ENCODE results near the gene ASB2. TPM values are rescaled to one million over a fixed set of nuclear protein-coding genes. Genes with fewer than 3 reads are reported as not detected.

ASB2 gene
- total RNA-seq, 2 donors from 2014 or later, result 1.3 to 13.4 TPM

DNA sequence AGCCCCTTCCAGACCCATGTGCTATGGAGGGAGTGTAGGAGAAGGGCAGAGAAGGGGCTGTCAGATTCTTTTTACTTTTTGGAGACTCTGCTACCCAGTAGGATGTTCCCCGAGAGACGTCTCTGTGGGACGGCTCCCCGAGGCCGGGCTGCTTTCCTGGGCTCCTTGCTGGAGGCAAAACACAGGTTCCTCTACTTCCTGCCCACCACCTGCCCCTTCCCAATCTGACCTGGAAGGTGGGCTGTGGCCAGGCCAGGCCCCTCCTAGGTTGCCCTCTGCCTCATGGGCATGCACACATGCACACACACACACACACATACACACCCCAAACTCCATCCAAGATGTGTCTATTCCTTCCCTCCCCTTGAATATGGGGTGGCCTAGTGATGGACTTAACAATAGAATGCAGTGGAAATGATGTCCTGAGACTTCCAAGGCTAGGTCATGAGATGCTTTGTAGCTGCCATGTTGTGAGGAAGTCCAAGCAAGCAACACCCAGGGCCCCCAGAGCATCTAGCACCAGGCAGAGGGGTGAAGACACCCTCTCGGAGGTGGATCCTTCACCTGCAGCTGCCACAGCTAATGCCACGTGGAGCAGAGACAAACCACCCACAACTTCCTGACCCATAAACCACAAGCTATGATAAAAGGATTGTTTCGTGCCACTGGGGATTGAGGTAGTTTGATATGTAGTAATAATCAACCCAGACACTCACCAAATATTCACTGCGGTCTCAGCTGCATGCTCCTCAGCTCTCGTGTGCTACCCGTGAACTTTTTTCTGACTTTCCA lies 1.6 kb upstream of the ASB2 start:
- intact Hi-C loops (cut with DNase I), result no loop called here
- no peaks in the 10 kb centered on the region for H3K4me1 ChIP-seq
- peak overlapping the region; percentile 61 for H3K27ac ChIP-seq
- H3K4me3 ChIP-seq, result no peak overlapping the region
- no peak for DNase-seq
- H3K27me3 ChIP-seq, result no peaks in the 10 kb centered on the region
- H3K9ac ChIP-seq (ENCODE audit: low read depth in 2 of 2, low read length in 2 of 2), result no peak overlapping the region
- no peaks in the 10 kb centered on the region for H3K9me3 ChIP-seq
- H3K36me3 ChIP-seq, result no peaks in the 10 kb centered on the region
- TF ChIP-seq, protein P1, sequence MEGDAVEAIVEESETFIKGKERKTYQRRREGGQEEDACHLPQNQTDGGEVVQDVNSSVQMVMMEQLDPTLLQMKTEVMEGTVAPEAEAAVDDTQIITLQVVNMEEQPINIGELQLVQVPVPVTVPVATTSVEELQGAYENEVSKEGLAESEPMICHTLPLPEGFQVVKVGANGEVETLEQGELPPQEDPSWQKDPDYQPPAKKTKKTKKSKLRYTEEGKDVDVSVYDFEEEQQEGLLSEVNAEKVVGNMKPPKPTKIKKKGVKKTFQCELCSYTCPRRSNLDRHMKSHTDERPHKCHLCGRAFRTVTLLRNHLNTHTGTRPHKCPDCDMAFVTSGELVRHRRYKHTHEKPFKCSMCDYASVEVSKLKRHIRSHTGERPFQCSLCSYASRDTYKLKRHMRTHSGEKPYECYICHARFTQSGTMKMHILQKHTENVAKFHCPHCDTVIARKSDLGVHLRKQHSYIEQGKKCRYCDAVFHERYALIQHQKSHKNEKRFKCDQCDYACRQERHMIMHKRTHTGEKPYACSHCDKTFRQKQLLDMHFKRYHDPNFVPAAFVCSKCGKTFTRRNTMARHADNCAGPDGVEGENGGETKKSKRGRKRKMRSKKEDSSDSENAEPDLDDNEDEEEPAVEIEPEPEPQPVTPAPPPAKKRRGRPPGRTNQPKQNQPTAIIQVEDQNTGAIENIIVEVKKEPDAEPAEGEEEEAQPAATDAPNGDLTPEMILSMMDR (IDR thresholded peaks at IDR 0.05), result no peak

DNA sequence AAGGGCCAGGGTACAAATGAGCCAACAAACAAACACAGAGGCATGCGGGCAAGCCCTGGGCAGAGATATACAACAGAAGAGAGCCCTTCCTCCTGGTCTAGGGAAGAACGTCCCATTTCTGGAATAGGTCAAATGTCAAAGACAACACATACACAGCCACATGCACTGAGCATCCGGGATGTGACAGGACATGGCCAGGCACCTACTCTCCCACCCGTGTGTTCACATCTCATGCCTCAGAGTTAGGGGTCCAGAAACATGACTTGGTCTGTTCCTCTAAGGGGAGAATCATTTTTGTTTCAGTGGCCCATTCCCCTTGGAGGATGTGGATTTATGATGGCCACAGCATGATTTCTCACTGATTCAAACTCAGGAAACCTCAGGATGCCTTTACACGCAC lies 801 bp upstream of the ASB2 start:
- intact Hi-C loops (cut with DNase I), result no loop called here
- DNase-seq, result no peak
- no peaks in the 10 kb centered on the region for H3K4me1 ChIP-seq
- H3K36me3 ChIP-seq, result no peaks in the 10 kb centered on the region
- peak overlapping the region in 1 of 2 donors; percentile 53 for H3K9ac ChIP-seq (ENCODE audit: low read depth in 2 of 2, low read length in 2 of 2)
- H3K9me3 ChIP-seq, result no peaks in the 10 kb centered on the region
- no peaks in the 10 kb centered on the region for H3K27me3 ChIP-seq
- no peak overlapping the region for H3K4me3 ChIP-seq
- H3K27ac ChIP-seq, result peak overlapping the region; percentile 61
- TF ChIP-seq, protein P1 (IDR thresholded peaks at IDR 0.05), result no peak

DNA sequence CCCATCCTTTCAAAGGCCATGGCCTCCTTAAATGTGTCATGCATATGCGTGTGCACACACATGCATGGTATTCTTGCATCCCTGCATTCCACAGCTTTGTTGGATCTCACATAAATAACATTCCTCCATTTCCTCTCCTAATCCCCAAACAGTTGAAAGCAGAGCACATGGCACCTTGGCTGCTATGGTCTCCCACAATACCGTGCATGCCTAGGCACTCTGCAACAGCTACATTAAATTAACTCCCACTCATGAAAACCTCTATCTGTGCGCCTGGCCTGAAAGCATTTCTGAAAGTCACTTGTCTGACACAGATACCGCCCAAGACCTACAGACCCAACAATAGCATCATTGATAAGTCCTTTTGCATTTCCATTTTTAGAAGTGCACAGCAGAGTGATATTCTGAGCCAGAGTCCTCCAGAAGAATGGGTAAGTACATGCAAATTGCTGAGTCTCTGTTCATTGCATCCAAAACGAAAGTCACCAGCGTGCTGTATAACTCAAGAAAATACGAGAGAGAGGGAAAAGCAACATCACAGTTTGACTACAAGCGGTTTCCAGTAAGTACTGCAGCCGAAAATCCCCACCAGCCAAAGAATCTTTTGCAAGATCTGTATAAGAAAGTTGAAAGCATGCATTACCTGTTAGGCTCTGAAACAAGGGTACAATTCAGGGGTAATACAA lies 436 bp downstream of the ASB2 start:
- Histone ChIP-seq H3K27me3 (no peaks in the 10 kb centered on the region), H3K9me3 (no peaks in the 10 kb centered on the region), H3K4me3 (peak overlapping the region; percentile 20), H3K4me1 (no peaks in the 10 kb centered on the region), H3K36me3 (no peaks in the 10 kb centered on the region), H3K27ac (peak overlapping the region; percentile 61), H3K9ac (ENCODE audit: low read depth in 2 of 2, low read length in 2 of 2) (peak overlapping the region; percentile 8 to 21)
- no peak for DNase-seq
- TF ChIP-seq, protein P1 (IDR thresholded peaks at IDR 0.05), result no peak
- intact Hi-C loops (cut with DNase I), result no loop called here

- H3K4me3 ChIP-seq, result peak overlapping the region; percentile 15
- peak overlapping the region; percentile 61 for H3K27ac ChIP-seq
- H3K27me3 ChIP-seq, result no peaks in the 10 kb centered on the region
- intact Hi-C loops (cut with DNase I), result no loop called here
- no peaks in the 10 kb centered on the region for H3K4me1 ChIP-seq
- H3K36me3 ChIP-seq, result no peaks in the 10 kb centered on the region
- H3K9ac ChIP-seq (ENCODE audit: low read depth in 2 of 2, low read length in 2 of 2), result peak overlapping the region in 1 of 2 donors; percentile 31
- H3K9me3 ChIP-seq, result no peaks in the 10 kb centered on the region
- TF ChIP-seq, protein P1 (IDR thresholded peaks at IDR 0.05), result no peak
- DNase-seq, result no peak
Observed at GRCh38 chr14:93974833-93975232, 1.5 kb downstream of the ASB2 start.

DNA sequence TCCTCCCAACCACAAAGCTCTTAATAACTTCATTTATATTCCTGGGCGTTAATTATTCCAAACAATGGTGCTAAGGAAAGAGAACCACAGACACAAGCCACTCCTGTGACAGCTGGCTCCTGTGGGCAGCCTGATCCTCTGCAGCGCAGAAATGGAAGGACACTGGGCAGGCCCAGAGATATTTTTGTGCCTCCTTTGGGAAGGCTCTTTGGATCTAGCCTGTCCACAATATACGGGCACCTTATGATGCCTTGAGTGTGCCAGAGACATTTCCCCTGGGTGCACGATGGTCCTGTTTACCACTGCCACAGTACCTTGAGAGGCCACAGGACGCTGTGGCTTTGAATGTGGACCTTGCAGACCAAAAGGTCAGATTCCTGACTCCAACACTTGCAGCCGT lies 2.1 kb downstream of the ASB2 start:
- intact Hi-C loops (cut with DNase I), result no loop called here
- Histone ChIP-seq H3K4me1 (no peaks in the 10 kb centered on the region), H3K27ac (no peak overlapping the region), H3K36me3 (no peaks in the 10 kb centered on the region), H3K9me3 (no peaks in the 10 kb centered on the region), H3K9ac (ENCODE audit: low read depth in 2 of 2, low read length in 2 of 2) (no peak overlapping the region), H3K4me3 (no peak overlapping the region), H3K27me3 (no peaks in the 10 kb centered on the region)
- TF ChIP-seq, protein P1 (IDR thresholded peaks at IDR 0.05), result no peak
- DNase-seq, result no peak
